ENCODE results near the gene PPM1N. TPM values are rescaled to one million over a fixed set of nuclear protein-coding genes. Genes with fewer than 3 reads are reported as not detected.

PPM1N gene
- total and polyA plus RNA-seq, 2 of the 13 experiments (the other 11 are each of a cell fraction or from before 2014, with no cell fraction given) = 0.31 to 1.8 TPM

DNA sequence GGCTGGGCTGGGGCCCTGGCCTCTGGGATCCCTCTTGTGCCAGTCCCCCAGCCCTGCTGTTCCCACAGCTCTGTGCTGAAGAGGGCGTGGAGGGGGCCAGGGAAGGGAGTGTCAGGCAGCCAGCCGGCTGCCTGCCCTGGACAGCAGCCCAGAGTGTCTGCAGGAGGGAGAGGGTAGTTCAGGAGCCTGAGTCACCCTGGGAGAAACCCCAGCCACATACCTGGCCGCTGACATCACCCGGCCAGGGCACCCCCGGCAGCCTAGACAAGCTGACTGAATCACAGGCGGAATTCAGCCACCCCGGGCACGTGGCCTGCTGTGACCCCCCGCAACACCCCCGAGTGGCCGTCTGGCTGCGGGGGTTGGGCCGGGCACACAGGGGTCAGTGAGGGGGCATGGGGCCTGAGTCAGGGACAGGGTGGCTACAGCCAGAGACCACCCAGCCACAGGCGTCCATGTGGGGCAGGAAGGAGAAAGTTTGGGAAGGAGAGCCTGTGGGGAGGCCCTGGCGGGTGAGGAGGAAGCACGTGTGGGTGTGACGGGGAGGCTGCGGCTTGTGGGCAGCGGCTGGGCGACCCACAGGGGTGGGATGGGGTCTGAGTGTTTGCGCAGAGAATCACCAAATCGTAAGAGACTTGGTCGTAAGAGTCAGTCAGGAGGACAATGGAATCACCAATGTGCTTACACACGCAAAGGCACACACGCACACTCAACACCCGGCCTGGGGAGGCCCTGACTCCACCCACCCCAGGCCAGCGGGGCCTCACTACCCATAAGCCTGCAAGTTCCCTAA lies 42.3 kb upstream of the PPM1N start (continued):
- TF ChIP-seq, protein P1, sequence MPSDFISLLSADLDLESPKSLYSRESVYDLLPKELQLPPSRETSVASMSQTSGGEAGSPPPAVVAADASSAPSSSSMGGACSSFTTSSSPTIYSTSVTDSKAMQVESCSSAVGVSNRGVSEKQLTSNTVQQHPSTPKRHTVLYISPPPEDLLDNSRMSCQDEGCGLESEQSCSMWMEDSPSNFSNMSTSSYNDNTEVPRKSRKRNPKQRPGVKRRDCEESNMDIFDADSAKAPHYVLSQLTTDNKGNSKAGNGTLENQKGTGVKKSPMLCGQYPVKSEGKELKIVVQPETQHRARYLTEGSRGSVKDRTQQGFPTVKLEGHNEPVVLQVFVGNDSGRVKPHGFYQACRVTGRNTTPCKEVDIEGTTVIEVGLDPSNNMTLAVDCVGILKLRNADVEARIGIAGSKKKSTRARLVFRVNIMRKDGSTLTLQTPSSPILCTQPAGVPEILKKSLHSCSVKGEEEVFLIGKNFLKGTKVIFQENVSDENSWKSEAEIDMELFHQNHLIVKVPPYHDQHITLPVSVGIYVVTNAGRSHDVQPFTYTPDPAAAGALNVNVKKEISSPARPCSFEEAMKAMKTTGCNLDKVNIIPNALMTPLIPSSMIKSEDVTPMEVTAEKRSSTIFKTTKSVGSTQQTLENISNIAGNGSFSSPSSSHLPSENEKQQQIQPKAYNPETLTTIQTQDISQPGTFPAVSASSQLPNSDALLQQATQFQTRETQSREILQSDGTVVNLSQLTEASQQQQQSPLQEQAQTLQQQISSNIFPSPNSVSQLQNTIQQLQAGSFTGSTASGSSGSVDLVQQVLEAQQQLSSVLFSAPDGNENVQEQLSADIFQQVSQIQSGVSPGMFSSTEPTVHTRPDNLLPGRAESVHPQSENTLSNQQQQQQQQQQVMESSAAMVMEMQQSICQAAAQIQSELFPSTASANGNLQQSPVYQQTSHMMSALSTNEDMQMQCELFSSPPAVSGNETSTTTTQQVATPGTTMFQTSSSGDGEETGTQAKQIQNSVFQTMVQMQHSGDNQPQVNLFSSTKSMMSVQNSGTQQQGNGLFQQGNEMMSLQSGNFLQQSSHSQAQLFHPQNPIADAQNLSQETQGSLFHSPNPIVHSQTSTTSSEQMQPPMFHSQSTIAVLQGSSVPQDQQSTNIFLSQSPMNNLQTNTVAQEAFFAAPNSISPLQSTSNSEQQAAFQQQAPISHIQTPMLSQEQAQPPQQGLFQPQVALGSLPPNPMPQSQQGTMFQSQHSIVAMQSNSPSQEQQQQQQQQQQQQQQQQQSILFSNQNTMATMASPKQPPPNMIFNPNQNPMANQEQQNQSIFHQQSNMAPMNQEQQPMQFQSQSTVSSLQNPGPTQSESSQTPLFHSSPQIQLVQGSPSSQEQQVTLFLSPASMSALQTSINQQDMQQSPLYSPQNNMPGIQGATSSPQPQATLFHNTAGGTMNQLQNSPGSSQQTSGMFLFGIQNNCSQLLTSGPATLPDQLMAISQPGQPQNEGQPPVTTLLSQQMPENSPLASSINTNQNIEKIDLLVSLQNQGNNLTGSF (CRISPR knock-in tag; IDR thresholded peaks at IDR 0.05) = no peak
- TF ChIP-seq NFIC (IDR thresholded peaks at IDR 0.05; ENCODE audit: low read length) (0 out of 2 replicates have a peak, but pooled peaks have one; percentile 56), RARG (CRISPR knock-in tag; IDR thresholded peaks at IDR 0.05; ENCODE audit: low read depth) (no peak), ZNF326 (CRISPR knock-in tag; IDR thresholded peaks at IDR 0.05; ENCODE audit: borderline replicate concordance) (no peak), NR2F1 (CRISPR knock-in tag; IDR thresholded peaks at IDR 0.05) (peak; percentile 53 to 56; a peak in 2 of 4 replicates), ZNF550 (CRISPR knock-in tag; IDR thresholded peaks at IDR 0.05; ENCODE audit: borderline replicate concordance) (no peak), SRF (IDR thresholded peaks at IDR 0.05; ENCODE audit: low read depth, low read length) (no peak)
- TF ChIP-seq, protein P2, sequence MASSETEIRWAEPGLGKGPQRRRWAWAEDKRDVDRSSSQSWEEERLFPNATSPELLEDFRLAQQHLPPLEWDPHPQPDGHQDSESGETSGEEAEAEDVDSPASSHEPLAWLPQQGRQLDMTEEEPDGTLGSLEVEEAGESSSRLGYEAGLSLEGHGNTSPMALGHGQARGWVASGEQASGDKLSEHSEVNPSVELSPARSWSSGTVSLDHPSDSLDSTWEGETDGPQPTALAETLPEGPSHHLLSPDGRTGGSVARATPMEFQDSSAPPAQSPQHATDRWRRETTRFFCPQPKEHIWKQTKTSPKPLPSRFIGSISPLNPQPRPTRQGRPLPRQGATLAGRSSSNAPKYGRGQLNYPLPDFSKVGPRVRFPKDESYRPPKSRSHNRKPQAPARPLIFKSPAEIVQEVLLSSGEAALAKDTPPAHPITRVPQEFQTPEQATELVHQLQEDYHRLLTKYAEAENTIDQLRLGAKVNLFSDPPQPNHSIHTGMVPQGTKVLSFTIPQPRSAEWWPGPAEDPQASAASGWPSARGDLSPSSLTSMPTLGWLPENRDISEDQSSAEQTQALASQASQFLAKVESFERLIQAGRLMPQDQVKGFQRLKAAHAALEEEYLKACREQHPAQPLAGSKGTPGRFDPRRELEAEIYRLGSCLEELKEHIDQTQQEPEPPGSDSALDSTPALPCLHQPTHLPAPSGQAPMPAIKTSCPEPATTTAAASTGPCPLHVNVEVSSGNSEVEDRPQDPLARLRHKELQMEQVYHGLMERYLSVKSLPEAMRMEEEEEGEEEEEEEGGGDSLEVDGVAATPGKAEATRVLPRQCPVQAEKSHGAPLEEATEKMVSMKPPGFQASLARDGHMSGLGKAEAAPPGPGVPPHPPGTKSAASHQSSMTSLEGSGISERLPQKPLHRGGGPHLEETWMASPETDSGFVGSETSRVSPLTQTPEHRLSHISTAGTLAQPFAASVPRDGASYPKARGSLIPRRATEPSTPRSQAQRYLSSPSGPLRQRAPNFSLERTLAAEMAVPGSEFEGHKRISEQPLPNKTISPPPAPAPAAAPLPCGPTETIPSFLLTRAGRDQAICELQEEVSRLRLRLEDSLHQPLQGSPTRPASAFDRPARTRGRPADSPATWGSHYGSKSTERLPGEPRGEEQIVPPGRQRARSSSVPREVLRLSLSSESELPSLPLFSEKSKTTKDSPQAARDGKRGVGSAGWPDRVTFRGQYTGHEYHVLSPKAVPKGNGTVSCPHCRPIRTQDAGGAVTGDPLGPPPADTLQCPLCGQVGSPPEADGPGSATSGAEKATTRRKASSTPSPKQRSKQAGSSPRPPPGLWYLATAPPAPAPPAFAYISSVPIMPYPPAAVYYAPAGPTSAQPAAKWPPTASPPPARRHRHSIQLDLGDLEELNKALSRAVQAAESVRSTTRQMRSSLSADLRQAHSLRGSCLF (CRISPR knock-in tag; IDR thresholded peaks at IDR 0.05; ENCODE audit: borderline replicate concordance) = no peak
- TF ChIP-seq, protein P3, sequence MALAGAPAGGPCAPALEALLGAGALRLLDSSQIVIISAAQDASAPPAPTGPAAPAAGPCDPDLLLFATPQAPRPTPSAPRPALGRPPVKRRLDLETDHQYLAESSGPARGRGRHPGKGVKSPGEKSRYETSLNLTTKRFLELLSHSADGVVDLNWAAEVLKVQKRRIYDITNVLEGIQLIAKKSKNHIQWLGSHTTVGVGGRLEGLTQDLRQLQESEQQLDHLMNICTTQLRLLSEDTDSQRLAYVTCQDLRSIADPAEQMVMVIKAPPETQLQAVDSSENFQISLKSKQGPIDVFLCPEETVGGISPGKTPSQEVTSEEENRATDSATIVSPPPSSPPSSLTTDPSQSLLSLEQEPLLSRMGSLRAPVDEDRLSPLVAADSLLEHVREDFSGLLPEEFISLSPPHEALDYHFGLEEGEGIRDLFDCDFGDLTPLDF (CRISPR knock-in tag; IDR thresholded peaks at IDR 0.05) = no peak
- TF ChIP-seq, protein P4, sequence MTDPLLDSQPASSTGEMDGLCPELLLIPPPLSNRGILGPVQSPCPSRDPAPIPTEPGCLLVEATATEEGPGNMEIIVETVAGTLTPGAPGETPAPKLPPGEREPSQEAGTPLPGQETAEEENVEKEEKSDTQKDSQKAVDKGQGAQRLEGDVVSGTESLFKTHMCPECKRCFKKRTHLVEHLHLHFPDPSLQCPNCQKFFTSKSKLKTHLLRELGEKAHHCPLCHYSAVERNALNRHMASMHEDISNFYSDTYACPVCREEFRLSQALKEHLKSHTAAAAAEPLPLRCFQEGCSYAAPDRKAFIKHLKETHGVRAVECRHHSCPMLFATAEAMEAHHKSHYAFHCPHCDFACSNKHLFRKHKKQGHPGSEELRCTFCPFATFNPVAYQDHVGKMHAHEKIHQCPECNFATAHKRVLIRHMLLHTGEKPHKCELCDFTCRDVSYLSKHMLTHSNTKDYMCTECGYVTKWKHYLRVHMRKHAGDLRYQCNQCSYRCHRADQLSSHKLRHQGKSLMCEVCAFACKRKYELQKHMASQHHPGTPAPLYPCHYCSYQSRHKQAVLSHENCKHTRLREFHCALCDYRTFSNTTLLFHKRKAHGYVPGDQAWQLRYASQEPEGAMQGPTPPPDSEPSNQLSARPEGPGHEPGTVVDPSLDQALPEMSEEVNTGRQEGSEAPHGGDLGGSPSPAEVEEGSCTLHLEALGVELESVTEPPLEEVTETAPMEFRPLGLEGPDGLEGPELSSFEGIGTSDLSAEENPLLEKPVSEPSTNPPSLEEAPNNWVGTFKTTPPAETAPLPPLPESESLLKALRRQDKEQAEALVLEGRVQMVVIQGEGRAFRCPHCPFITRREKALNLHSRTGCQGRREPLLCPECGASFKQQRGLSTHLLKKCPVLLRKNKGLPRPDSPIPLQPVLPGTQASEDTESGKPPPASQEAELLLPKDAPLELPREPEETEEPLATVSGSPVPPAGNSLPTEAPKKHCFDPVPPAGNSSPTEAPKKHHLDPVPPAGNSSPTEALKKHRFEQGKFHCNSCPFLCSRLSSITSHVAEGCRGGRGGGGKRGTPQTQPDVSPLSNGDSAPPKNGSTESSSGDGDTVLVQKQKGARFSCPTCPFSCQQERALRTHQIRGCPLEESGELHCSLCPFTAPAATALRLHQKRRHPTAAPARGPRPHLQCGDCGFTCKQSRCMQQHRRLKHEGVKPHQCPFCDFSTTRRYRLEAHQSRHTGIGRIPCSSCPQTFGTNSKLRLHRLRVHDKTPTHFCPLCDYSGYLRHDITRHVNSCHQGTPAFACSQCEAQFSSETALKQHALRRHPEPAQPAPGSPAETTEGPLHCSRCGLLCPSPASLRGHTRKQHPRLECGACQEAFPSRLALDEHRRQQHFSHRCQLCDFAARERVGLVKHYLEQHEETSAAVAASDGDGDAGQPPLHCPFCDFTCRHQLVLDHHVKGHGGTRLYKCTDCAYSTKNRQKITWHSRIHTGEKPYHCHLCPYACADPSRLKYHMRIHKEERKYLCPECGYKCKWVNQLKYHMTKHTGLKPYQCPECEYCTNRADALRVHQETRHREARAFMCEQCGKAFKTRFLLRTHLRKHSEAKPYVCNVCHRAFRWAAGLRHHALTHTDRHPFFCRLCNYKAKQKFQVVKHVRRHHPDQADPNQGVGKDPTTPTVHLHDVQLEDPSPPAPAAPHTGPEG (CRISPR knock-in tag; IDR thresholded peaks at IDR 0.05) = no peak
